RCC 7860 (cell line): ENCODE measurements around the gene CTNNA1.
"Not testable (repeated sequence)": the region's sequence is repeated elsewhere in the genome, so short reads cannot be mapped to it uniquely, and the experiment has no call there.

Source experiments
- DNase-seq: peaks from one replicate; pipeline ENCODE4 v3.0.0-alpha.2; 2015; ENCODE audit warnings: low spot score
- FAIRE-seq: peaks from 2 replicates; lab custom pipeline; 2012; peaks lifted over from hg19 to GRCh38; lab: Jason Lieb, UNC

CTNNA1 gene, protein sequence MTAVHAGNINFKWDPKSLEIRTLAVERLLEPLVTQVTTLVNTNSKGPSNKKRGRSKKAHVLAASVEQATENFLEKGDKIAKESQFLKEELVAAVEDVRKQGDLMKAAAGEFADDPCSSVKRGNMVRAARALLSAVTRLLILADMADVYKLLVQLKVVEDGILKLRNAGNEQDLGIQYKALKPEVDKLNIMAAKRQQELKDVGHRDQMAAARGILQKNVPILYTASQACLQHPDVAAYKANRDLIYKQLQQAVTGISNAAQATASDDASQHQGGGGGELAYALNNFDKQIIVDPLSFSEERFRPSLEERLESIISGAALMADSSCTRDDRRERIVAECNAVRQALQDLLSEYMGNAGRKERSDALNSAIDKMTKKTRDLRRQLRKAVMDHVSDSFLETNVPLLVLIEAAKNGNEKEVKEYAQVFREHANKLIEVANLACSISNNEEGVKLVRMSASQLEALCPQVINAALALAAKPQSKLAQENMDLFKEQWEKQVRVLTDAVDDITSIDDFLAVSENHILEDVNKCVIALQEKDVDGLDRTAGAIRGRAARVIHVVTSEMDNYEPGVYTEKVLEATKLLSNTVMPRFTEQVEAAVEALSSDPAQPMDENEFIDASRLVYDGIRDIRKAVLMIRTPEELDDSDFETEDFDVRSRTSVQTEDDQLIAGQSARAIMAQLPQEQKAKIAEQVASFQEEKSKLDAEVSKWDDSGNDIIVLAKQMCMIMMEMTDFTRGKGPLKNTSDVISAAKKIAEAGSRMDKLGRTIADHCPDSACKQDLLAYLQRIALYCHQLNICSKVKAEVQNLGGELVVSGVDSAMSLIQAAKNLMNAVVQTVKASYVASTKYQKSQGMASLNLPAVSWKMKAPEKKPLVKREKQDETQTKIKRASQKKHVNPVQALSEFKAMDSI

DNA sequence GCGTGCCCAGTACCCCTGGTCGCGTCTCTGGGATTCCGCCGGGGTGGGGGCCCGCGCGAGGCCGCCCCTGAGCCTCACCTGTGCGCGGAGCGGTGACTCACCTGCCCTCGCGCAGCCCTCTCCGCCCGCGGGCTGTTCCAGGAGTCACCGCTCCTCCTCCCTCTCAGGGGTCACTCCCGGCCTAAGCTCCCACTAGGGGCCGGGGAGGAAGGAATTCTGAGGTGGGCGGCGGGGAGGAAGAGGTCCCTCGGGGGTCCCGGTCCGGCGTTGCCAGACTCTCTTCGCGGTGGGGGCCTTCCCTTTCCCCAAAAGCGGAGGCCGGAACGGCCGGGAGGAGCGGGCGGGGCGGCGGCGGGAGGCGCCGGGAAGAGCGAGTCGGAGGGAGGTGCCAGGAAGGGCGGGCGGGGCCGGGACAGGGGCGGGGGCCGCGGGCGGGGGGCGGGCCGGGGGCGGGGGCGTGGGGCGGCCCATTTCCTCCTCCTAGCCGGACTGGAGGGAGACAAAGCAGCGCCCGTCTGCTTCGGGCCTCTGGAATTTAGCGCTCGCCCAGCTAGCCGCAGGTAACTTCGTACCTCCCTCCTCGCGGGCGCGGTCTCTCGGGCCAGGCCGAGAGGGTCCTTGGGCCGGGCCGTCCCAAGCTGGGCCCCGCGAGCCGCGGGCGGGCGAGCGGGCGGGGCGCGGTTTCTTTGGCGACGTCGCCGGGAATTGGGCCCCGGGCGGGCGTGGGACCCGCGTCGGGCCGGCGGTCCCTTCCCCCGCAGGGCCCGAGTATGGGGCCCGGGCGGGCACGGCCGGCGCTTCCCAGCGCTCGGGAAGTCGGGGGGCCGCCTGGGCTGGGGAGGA, at the start of gene CTNNA1:
Gene CTNNA1, plus strand, starts transcription at position 475 of the 843 bp plus-strand sequence. CDS start 28,500 bp downstream, outside the sequence.
- peak; percentile 62 for DNase-seq
- FAIRE-seq, result no peak

DNA sequence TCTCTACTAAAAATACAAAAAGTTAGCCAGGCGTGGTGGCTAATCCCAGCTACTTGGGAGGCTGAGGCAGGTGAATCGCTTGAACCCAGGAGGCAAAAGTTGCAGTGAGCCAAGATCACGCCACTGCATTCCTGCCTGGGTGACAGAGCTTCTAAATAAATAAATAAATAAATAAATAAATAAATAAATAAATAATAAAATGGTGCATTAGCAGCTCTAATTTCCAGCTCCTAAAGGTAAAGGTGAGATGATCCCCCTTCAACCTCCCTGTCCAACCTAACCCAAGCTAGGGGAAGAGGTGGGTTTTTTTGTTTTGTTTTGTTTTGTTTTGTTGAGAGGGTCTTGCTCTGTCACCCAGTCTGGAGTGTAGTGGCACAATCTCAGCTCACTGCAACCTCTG, 49.4 kb upstream of the CTNNA1 start:
- FAIRE-seq, DNase-seq: not testable (repeated sequence)

DNA sequence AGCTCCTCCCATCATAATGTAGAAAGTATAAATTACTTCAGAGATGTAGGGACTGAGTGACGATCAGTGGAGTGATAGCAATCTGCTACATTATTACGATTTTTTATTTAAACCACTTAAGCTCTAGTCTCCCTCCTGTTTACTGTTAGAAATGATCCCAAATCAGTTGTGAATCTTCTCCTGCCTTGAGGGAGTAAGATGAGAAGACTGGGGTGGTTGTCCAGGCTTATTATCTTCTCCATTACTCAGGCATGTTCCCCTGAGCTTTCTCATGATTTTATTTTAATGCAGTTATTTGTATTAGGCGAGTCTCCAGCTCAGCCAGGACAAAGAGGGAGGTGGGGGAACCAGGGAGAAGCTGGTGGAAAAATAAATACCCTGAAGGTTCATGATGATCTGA, 48.2 kb upstream of the CTNNA1 start:
- DNase-seq, result no peak
- no peak for FAIRE-seq

DNA sequence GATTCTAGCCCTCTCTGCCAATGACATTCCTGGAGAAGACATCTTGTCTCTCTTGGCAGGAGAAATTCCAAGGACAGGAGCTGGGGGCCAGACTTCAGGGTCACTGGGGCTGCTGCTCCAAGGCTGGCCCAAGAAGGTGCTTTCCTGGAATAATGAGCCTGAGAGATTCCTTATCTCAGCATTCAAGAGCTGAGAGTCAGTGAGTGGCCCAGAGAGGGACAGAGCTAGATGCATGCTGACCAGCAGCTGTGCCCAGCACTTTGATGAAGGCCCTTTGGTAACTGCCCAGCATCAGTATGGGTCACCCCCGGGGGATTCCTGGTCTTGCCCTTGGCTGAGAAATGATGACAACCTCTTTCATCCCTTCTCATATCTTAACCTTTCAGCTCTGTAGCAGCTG, 47.7 kb upstream of the CTNNA1 start:
- DNase-seq, result no peak
- FAIRE-seq, result no peak

DNA sequence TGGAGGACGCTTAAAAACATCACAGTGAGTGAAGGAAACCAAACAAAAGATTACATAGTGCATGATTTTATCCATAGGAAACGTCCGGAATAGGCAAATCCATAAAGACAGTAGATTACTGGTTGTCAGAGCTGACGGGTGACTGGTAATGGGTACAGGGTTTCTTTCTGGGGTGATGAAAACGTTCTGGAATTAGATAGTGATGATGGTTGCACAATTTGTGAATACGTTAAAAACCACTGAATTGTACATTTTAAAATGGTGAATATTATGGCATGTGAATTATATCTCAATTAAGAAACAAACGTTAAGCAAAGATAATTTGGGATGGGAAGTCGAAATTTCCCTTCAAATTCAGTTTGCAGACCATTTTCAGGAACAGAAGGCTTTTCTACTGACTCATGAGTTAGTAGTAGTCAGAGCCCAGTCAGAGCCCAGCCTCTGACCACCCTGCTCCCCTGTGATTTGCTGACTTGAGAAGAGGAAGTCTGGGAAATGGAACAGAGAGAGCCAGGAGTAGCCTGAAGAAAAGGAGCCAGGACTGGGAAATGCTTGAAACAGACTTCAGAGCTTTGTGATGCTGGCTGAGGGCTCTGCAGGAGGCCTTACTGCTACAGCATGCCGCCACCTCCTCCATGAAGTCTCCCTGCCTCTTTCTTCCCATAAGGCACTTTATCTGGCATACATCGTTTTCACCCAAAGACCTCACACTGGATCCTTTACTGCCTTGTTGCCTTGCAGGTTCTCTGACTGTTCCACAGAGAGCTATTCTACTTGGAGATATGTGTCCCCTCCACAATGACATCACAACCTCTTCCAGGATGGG, 46.4 kb upstream of the CTNNA1 start:
- FAIRE-seq, result peak; percentile 87

DNA sequence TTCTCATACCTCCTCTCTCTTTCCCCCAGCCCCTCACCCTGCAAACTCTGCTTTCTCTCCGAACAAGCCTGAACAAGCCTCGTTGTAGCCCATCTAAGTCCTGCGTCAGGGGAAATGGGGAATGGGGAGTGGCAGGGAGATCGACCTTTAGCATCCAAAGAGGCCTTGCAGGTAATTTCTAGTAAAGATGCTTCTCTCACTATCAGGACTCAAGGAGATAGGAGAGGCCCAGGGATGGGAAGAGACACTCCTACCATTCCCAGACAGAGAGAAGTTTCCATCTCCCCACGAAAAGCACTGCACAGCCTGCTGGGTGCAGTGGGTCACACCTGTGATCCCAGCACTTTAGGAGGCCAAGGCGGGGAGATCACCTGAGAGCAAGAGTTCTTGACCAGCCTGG, 44.4 kb upstream of the CTNNA1 start:
- no peak for FAIRE-seq
- DNase-seq, result no peak

More for the DNA sequence above, 46.4 kb upstream of the CTNNA1 start:
- peak; percentile 75 for DNase-seq

DNA sequence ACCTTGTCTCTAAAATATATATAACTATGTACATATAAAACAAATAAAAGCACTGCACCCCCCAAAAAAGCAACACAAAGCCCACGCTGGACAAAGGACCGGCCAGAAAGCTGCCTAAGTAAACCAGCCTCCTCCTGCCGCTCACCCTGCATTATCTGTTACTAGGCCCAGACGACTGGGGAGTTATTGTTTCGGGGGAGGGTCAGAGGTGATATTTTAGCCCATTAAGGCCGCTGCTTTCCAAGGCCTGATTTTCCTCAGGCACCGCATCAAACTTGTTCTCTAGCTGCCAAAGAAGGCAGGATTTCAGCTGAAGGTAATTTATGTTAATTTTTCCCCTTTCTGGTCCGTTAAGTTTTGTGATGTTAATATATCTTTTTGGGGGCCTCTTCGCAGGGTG, 44.0 kb upstream of the CTNNA1 start:
- FAIRE-seq, result no peak
- DNase-seq, result no peak

DNA sequence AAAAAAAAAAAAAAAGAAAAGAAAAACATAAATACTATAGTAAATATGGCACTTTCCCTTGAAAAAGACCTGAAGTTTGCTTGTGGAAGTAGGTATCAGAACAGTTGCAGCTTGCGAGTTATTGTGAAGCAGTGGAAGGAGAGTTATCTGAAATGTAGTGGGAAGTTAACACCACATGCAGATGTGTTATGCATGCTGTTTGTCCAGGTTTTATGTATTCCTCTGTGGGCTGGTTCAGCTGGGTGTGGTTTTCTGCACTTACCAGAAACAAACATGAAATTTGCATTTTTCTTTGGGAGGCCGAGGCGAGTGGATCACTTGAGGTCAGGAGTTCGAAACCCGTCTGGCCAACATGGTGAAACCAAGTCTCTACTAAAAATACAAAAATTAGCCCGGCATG, 42.1 kb upstream of the CTNNA1 start:
- no peak for DNase-seq

DNA sequence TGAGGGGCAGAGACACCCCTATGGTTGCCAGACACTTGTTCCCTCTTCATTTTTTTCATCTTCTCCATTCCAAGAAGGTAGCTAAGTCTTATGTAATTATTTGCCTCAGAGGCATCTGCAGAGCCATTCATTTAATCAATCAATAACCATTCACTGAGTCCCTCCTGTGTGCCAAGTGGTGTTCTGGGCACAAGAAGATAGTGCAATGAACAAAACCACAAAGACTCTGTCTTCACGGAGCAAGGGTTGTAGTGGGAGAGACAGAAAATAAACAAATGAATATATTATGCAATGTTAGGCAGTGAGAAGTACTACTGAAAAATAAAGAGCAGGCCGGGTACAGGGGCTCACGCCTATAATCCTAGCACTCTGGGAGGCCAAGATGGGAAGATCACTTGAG, 41.4 kb upstream of the CTNNA1 start:
- DNase-seq, result no peak
- FAIRE-seq, result no peak

More for the DNA sequence above, 42.1 kb upstream of the CTNNA1 start:
- no peak for FAIRE-seq

DNA sequence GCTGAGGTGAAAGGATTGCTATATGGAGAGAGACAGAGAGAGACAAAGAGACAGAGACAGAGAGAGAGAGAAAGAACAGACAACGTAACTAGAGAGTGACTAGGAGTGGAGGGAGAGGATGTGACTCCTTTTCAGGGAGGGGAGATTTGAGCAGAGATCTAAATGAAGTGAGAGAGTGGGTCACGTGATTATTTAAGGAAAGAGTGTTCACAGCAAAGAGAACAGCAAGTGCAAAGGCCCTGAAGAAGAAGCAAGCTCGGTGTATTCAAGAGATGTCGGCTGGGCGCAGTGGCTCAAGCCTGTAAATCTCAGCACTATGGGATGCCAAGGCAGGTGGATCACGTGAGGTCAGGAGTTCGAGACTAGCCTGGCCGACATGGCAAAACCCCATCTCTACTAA, 40.9 kb upstream of the CTNNA1 start:
- no peak for FAIRE-seq
- no peak for DNase-seq

DNA sequence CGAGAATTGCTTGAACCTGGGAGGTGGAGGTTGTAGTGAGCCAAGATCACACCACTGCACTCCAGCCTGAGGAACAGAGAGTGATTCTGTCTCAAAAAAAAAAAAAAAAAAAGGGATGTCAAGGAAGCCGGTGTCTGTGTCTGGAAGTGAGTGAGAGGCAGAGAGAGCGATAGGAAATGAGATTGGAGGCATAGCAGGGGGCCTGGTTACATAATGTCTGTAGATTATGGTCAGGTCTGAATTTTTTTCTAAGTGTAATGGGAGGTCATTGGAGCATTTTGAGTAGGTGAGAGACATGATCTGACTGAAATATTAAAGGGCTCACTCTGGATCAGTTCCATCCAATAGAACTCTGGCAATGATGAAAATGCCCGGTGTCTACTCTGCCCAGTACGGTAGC, 40.4 kb upstream of the CTNNA1 start:
- FAIRE-seq (no peak), DNase-seq (no peak)

DNA sequence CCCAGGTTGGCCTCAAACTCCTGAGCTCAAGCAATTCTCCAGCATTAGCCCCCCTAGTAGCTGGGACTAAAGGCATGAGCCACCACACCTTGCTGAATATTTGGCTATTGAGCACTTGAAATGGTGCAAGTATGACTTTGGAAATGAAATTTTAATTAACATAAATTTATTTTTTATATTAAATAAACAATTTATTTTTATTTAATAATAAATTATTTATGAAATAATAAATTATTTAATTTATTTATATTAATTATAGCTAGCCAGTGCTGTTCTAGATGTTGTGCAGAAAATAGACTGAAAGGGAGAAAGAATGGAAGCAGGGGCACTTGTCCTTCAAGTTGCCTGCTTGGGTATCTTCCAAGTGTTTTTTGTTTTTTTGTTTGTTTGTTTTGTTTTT, 40.0 kb upstream of the CTNNA1 start:
- DNase-seq (no peak), FAIRE-seq (no peak)

DNA sequence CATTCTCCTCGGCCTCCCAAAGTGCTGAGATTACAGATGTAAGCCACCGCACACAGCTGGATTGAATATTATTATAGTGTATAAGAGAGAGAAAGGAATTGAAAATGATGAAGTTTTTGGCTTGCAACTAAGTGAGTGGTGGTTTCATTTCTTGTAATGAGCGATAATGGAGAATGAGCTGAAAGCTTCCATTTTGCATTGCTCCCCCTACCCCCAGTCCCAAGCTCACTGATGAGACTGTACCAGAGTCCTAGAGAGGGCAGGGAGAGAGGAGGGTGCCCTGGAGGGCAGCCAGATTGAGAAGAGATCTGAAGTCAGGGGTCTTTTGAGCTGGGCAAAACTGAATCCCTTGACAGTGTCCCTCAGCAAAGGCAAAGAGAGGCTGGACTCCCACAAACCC, 38.5 kb upstream of the CTNNA1 start:
- FAIRE-seq (no peak), DNase-seq (no peak)

DNA sequence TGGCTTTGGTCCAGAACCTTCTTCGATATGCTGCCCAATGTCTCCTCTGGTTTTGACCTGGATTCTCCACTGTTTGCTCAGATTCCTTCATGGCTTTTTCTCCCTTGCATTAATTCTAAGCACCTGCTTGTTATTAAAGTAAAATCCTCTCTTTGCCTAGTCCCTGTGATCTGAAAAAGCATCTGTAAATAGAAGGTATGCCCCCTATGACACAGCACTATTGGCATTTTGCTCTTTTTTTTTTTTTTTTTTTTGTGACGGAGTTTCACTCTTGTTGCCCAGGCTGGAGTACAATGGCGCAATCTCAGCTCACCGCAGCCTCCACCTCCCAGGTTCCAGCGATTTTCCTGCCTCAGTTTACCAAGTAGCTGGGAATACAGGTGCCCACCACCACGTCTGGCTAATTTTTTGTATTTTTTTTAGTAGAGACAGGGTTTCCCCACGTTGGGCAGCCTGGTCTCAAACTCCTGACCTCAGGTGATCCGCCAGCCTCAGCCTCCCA, 37.2 kb upstream of the CTNNA1 start:
- not testable (repeated sequence) for FAIRE-seq

DNA sequence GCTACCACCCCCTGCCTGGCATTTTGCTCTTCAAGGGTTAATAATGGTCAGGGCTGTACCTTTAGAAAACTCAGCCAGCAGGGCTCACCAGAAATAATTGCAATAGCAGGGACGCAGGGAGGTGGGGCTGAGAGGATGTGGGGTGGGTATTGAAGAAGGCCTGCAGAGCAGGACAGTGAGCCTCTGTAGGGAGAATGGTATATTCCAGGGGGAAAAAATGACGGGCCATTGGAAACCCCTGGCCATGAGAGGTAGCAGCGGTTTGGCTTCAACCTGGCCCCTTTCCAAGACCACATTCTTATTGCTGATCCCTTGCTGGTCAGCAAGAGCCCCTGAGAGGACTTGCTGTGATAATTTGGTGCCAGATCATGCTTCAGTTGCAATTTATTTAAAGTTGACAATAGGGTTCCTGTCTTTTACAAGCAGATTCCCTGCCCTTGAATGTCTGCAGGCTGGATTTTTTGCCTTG, 36.7 kb upstream of the CTNNA1 start:
- DNase-seq, result peak; percentile 15
- FAIRE-seq, result no peak

More for the DNA sequence above, 37.2 kb upstream of the CTNNA1 start:
- not testable (repeated sequence) for DNase-seq

DNA sequence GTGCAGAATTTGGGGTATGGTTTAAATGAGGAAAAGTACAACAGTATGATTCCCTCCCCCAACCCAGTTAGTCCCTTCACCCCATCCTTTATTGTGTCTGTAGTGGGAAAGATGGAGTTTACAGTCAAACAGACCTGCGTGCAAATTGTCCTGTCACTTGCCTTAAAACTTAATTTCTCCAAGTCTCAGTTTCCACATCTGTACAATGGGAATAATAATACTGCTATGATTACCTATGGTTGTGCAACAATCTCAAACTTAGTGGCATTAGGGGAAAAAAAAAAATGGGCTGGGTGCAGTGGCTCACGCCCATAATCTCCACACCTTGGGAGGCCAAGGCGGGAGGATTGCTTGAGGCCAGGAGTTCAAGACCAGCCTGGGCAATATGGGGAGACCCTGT, 35.8 kb upstream of the CTNNA1 start:
- no peak for FAIRE-seq
- no peak for DNase-seq

DNA sequence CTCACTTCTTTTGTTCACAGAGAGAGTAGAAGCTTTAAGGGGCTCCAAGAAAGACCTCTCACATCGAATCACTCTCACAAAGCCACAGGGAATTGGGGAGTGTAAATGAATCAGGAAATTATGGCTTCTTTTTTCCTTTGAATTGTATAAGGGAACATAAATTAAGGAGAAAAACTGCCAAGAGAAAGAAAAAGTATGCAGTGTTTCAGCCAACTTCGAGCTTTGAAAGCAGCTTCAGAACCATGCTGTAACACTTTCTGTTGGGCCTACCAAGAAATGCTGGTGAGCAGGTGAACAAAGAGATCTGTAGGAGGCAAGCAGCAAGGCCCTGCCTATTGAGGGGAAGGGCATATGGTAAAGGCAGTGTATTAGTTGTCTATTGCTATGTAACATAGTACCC, 33.4 kb upstream of the CTNNA1 start:
- DNase-seq (no peak), FAIRE-seq (no peak)

DNA sequence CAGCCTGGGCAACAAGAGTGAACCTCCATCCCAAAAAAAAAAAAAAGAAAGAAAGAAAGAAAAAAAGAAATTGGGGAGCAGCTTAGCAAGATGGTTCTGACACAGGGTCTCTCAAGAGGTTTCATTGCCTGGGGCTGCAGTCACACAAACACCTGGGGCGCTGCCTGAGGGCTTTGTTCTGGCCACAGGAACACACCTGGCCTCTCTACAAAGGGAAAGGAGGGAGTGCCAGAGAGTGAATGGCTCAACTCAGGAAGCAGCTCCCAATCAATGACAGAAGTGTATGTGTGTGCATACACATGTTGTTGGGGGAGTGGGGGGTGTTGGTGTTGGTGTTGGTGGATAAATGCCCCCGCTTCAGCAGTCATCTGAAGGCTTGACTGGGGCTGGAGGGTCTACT, 32.4 kb upstream of the CTNNA1 start:
- no peak for FAIRE-seq
- DNase-seq, result no peak

DNA sequence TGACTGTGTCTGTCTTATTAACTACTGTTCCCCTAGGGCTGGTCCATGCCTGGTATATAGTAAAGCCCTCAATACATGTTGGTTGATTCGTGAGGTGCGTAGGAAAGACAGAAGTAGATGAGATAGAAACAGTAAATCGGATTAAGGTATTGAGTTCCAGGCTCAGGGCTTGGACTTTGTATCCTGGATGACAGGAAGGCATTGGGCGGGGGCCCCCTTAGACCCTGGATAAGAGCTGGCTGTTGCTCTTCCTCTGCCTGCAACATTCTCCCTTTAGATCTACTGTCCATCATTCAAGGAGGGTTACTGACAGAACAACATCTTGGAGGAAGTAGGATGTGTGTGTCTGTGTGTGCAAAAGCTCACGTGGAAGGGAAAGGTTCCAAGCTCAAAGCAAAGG, 31.2 kb upstream of the CTNNA1 start:
- no peak for DNase-seq

More for the DNA sequence above, 31.2 kb upstream of the CTNNA1 start:
- no peak for FAIRE-seq
